ENCODE data around the gene C1QTNF9B.
"Not testable (repeated sequence)": the region's sequence is repeated elsewhere in the genome, so short reads cannot be mapped to it uniquely, and the experiment has no call there.

C1QTNF9B gene

DNA sequence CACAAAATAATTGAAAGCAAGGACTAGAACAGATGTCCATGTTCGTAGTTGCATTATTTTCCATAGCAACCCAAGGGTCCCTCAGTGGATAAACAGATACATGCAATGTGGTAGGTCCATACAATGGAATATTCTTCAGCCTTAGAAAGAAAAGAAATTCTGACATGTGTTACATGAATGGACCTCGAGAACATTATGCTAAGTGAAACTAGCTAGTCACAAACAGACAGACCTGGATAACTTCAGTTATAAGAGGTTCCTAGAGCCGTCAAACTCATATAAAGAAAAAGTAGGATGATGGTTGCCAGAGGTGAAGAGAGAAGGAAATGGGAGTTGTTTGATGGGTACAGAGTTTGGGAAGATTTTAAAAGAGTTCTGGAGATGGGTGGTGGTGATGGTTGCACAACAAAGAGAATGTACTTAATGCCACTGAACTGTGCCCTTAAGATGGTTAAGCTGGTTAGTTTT lies at the start of gene C1QTNF9B:
C1QTNF9B (minus strand) TSS at position 51 of the 468 bp plus-strand sequence.
- not testable (repeated sequence) for DNase-seq (ENCODE audit: low spot score)

DNA sequence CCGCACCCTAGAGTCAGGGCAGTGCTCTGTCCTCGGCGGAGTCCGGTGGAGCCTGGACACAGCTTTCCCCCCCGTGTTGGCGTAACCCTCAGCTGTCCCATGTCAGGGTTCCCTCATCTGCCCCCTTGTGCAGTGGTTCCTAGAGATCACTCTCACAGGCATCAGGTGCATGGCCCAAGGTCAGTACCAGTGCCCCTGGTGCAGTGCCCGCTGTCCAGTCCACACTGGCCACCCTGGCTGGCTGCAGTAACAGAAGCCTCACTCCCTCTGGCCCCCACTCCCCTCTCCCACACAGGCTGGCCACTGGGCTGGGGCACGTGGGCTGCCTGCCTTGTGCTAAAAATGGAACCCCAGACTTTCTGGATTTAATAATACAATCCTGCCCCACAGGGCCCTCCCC lies 49.6 kb upstream of the C1QTNF9B start:
- DNase-seq (ENCODE audit: low spot score), result no peak

DNA sequence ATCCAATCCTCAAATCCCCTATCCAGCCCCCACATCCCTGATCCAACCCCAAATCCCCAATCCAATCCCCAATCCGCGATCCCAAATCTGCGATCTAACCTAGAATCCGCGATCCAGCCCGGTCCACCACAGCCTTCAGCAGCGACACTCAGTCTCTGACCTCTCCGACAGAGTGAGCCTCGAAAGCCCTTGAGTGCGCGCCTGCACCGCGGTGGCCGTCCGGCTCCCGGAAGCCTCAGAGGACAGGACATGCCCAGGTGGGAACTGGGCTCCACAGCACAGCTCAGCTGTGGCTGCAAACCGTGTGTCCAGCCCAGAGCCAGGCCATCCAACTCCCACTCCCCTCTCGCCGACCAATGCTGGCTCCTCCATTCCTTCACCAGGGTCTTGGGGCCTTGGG lies 48.8 kb upstream of the C1QTNF9B start:
- no peak for DNase-seq (ENCODE audit: low spot score)

DNA sequence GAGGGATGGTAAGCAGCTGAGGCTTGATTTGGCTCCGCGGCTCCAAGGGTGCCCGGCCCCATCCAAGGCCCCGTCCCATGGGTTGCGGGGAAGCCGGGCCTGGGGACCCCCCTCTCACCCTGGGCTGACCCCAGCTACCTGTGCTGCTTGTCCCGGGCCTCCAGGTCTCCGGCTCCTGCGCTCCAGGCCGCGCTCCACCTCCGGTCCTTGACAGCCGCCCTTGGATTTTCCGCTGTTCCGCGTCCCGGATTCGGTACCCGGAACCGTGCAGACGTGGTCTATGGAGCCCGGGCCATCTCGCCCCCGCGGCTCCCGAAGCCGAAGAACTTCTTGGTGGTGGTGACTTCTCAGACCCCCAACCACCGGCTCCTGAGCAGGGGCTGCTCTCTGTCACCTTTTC lies 48.3 kb upstream of the C1QTNF9B start:
- DNase-seq (ENCODE audit: low spot score), result no peak

- DNase-seq (ENCODE audit: low spot score), result no peak
Observed at GRCh38 chr13:23941211-23941610, 43.9 kb upstream of the C1QTNF9B start.

DNA sequence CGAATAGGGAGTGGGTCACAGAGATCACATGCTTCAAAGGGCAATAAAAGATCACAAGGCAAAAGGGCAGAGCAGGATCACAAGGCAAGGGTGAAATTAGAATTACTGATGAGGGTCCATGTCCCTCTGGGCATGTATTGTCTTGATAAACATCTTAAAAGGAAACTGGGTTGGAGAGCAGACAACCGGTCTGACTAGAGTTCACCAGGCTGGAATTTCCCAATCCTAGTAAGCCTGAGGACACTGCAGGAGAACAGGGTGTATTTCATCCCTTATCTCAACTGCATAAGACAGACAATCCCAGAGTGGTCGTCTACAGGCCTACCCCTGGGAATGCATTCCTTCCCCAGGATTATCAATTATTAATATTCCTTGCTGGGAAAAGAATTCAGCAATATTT lies 42.4 kb upstream of the C1QTNF9B start:
- DNase-seq (ENCODE audit: low spot score), result not testable (repeated sequence)

DNA sequence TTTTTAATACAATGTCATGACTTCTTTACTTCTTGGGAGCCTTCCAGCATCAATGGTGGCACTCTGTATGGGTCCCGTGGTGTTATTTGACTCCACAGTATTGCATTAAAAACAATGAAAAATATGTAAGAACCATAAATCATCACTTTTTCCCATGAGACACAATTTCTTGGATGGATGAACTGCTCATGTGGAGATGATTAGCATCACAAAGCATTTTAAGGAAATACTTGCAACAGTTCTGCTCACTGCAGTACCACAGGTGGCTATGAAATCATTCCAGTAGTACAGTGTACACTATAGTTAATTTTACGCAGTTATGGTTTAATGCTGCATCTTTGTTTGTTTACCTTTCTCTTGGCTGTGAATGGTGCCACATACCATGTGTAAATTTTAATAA lies 37.2 kb upstream of the C1QTNF9B start:
- DNase-seq (ENCODE audit: low spot score), result no peak

GRCh38 chr13:23928985-23929384 lies 31.7 kb upstream of the C1QTNF9B start:
- DNase-seq (ENCODE audit: low spot score), result peak; percentile 89

- no peak for DNase-seq (ENCODE audit: low spot score)
Observed at GRCh38 chr13:23923031-23923430, 25.7 kb upstream of the C1QTNF9B start.

DNA sequence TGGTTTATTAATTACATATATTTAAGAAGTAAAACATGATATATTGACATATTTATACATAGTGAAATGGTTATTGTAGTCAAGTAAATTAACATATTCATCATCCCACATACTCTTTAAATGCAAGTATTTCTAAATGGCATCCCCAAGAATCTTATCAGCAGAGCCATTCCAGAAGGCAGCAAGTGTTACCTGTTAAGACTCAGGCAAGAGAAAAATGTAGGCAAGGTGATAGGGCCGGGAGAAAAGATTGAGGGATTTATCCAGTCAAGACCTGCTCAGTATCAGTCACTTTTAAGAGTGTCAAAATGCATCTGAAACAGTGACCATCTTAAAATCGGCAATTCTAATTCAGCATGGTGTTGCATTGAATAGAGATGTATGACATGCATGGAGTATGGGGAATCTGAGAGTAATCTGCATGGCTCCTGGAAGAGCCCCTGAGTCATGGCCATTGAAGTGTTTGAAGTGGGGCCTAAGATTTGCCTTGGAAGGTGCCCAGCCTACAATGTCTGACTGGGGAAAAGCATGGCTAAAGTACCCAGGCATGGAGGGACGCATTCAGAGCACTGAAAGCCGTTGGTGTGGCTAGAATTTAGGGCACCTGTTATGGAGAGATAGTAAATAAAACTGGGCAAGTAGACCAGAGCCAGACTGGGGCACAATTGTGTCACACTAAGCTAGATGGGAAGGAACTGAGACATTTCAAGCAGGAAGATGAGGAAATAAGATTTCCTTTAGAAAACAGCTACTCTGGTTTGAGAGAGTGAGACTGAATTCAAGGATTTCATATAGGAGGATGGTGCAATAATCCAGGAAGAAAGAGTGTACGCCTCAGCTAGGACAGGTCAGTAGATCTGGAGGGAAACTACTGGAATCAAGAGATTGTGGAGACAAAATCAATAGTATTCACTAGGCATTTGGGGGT lies 25.0 kb upstream of the C1QTNF9B start:
- DNase-seq (ENCODE audit: low spot score), result no peak

- peak; percentile 25 for DNase-seq (ENCODE audit: low spot score)
Observed at GRCh38 chr13:23921451-23921888, 24.2 kb upstream of the C1QTNF9B start.

DNA sequence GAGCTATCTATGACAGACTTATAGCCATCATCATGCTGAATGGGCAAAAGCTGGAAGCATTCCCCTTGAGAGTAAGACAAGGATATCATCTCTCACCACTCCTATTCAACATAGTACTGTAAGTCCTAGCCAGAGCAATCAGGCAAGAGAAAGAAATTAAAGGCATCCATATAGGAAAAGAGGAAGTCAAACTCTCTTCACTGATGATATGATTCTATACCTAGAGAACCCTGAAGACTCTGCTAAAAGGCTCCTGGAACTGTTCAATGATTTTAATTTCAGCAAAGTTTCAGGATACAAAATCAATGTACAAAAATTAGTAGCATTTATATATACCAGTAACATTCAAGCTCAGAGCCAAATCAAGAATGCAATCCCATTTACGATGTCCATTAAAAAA lies 21.7 kb upstream of the C1QTNF9B start:
- no peak for DNase-seq (ENCODE audit: low spot score)

- no peak for DNase-seq (ENCODE audit: low spot score)
Observed at GRCh38 chr13:23918208-23918607, 20.9 kb upstream of the C1QTNF9B start.

GRCh38 chr13:23915308-23915707 lies 18.0 kb upstream of the C1QTNF9B start:
- DNase-seq (ENCODE audit: low spot score), result no peak

- no peak for DNase-seq (ENCODE audit: low spot score)
Observed at GRCh38 chr13:23912469-23912868, 15.2 kb upstream of the C1QTNF9B start.

GRCh38 chr13:23909606-23910005 lies 12.3 kb upstream of the C1QTNF9B start:
- DNase-seq (ENCODE audit: low spot score), result no peak

DNA sequence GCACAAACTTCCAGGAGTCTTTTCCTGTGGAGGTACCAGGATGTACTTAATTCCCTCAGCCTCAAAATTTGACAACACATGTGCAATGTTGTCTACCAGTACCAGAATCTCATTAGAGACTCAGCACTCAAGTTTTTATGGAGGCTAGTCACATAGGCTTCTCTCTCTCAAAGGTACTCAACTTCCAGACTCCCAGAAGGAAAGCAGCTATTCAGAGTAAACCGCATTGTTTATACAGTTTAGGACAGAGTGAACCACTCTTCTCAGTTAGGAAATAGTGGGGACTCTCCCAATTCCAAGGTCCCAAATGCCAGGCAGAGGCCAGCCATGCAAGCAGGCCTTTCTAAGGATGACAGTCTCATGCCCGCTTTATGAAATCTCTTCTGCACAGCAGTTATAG lies 8.5 kb upstream of the C1QTNF9B start:
- DNase-seq (ENCODE audit: low spot score), result no peak

DNA sequence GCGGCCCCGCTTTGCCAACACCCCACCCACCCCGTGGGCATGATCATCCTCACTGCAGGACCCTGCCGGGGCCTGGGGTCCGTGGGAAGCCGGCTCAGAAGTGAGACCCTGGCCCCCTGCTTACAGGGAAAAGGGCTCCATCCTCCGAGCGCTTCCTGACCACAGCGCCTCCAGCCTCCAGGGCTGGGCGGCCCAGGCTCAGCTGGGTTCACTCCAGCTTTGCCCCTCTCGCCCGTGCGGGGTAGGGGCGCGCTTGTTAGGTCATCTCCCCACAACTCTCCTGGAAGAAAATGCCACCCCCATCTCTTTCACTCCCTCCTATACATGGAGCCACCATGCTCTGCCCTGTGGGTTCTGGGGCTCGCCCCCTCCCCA lies 6.6 kb upstream of the C1QTNF9B start:
- DNase-seq (ENCODE audit: low spot score), result no peak

- no peak for DNase-seq (ENCODE audit: low spot score)
Observed at GRCh38 chr13:23902975-23903905, 5.9 kb upstream of the C1QTNF9B start.

DNA sequence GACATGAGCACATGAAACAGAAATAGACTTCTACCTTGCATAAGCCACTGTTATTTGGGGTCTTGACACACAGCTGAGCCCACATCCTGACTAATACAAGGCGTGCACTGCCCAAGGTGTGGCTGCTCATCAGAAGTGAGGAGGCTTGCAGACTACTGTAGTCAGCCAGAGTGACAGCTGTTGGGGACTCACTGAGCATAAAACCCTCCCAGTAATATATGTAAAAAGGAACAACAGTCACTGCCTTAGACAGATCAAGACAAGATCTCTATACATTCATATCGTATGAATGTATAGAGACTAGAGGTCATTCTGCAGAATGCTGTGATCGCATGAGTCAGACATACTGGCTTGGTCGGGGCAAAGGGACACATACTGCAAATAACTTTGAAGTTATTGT lies 4.1 kb upstream of the C1QTNF9B start:
- DNase-seq (ENCODE audit: low spot score), result peak; percentile 22

- peak; percentile 44 for DNase-seq (ENCODE audit: low spot score)
Observed at GRCh38 chr13:23899555-23899954, 2.3 kb upstream of the C1QTNF9B start.

- DNase-seq (ENCODE audit: low spot score), result no peak
Observed at GRCh38 chr13:23898101-23898500, 799 bp upstream of the C1QTNF9B start.

DNA sequence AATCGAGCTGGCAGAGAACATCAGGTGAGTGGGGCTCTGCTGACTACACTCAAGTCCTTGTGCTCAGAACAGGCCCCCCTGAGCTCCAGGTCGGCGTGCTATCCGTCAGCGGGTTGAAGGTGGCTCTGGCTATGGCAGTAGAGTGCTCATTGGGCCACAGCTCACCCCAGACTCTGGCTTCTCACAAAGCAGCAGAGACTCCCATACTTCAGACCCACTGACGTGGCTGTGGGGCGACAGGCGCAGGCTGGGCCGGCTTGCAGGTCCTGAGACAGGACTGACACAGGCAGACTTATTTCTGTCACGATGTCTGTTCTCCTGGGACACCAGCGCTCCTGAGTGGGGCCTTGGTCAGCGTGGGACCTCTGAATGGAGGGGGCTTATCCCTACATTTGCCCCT lies 2.6 kb downstream of the C1QTNF9B start:
- DNase-seq (ENCODE audit: low spot score), result not testable (repeated sequence)
